GM23338 (cell line): Measurements from ENCODE around the gene WWOX. TPM values are rescaled to one million over a fixed set of nuclear protein-coding genes. Genes with fewer than 3 reads are reported as not detected.

Experiments used
- ATAC-seq: fragments of 200-7000 bp; cut with Tn5 transposase; 3 replicates; pipeline ENCODE4 v1.9.1; 2020
- DNase-seq: peaks from one replicate; pipeline ENCODE4 v3.0.0-alpha.2; 2015; ENCODE audit warnings: low spot score
- H2AFZ ChIP-seq: fragments of 200-600 bp; sonication (generic); 2 replicates; pipeline ENCODE4 v1.8.0; 2016; ENCODE audit warnings: antibody characterized with exemption, mild to moderate bottlenecking, moderate library complexity
- H3F3A ChIP-seq: fragments of 200-600 bp; sonication (generic); replicated peaks from 2 replicates; pipeline ENCODE4 v1.8.0; 2017; ENCODE audit warnings: antibody characterized with exemption, mixed run types, low read depth
- H3K27ac ChIP-seq: fragments of 200-600 bp; sonication (generic); 2 replicates; pipeline ENCODE4 v1.6.1; 2016; ENCODE audit warnings: low read depth
- H3K27me3 ChIP-seq: fragments of 200-600 bp; sonication (generic); 2 replicates; pipeline ENCODE4 v1.8.0; 2016; ENCODE audit warnings: mild to moderate bottlenecking, mixed run types, moderate library complexity; ENCODE audit not compliant: insufficient read depth
- H3K36me3 ChIP-seq: fragments of 200-600 bp; sonication (generic); 2 replicates; pipeline ENCODE4 v1.8.0; 2016; ENCODE audit warnings: mild to moderate bottlenecking; ENCODE audit not compliant: insufficient read depth
- H3K4me1 ChIP-seq: fragments of 200-600 bp; sonication (generic); 2 replicates; pipeline ENCODE4 v1.8.0; 2016; ENCODE audit warnings: mild to moderate bottlenecking, moderate library complexity; ENCODE audit not compliant: insufficient read depth
- H3K4me2 ChIP-seq: fragments of 200-600 bp; sonication (generic); 2 replicates; pipeline ENCODE4 v1.7.1; 2017; ENCODE audit warnings: mixed run types
- H3K4me3 ChIP-seq: fragments of 200-600 bp; sonication (generic); 2 replicates; pipeline ENCODE4 v1.6.1; 2016; ENCODE audit warnings: mixed run types
- H3K79me2 ChIP-seq: fragments of 200-600 bp; sonication (generic); replicated peaks from 2 replicates; pipeline ENCODE4 v1.8.0; 2017; ENCODE audit warnings: mild to moderate bottlenecking; ENCODE audit not compliant: insufficient read depth
- H3K9me2 ChIP-seq: fragments of 200-600 bp; sonication (generic); 2 replicates; pipeline ENCODE4 v1.8.0; 2017; ENCODE audit not compliant: insufficient read depth
- H4K20me1 ChIP-seq: fragments of 200-600 bp; sonication (generic); replicated peaks from 2 replicates; pipeline ENCODE4 v1.8.0; 2017; ENCODE audit warnings: mild to moderate bottlenecking; ENCODE audit not compliant: insufficient read depth
- H3K27ac Mint-ChIP-seq: 2 replicates; pipeline ENCODE4 v1.8.0; 2020; ENCODE audit warnings: inconsistent platforms, mild to moderate bottlenecking, moderate library complexity, mixed read lengths
- H3K27me3 Mint-ChIP-seq: 3 replicates; pipeline ENCODE4 v1.8.0; 2022; ENCODE audit warnings: low read depth, mild to moderate bottlenecking, moderate library complexity, mixed read lengths, inconsistent platforms; ENCODE audit not compliant: insufficient read depth, poor library complexity
- H3K36me3 Mint-ChIP-seq: 3 replicates; pipeline ENCODE4 v1.8.0; 2021; ENCODE audit warnings: low read depth, mild to moderate bottlenecking, inconsistent platforms, moderate library complexity, mixed read lengths
- H3K4me1 Mint-ChIP-seq: 3 replicates; pipeline ENCODE4 v1.8.0; 2020; ENCODE audit warnings: mild to moderate bottlenecking, inconsistent platforms, mixed read lengths
- H3K4me3 Mint-ChIP-seq: 3 replicates; pipeline ENCODE4 v1.8.0; 2021; ENCODE audit warnings: moderate library complexity, mild to moderate bottlenecking, inconsistent platforms, mixed read lengths
- H3K9me3 Mint-ChIP-seq: 3 replicates; pipeline ENCODE4 v1.8.0; 2020; ENCODE audit warnings: moderate library complexity, mild to moderate bottlenecking, inconsistent platforms, mixed read lengths
- CREB1 ChIP-seq: fragments of 250-450 bp; sonication (Bioruptor Pico); IDR thresholded peaks from 2 replicates; pipeline ENCODE4 v1.5.0; 2020; ENCODE audit warnings: low read depth, mild to moderate bottlenecking, moderate library complexity
- EZH2 ChIP-seq: fragments of 200-600 bp; sonication (generic); IDR thresholded peaks from one replicate; pipeline ENCODE4 v1.8.0; 2017; ENCODE audit warnings: antibody characterized with exemption, mild to moderate bottlenecking, low read depth; ENCODE audit not compliant: unreplicated experiment
- EZH2phosphoT487 ChIP-seq: fragments of 200-600 bp; sonication (generic); IDR thresholded peaks from one replicate; pipeline ENCODE4 v1.8.1; 2018; ENCODE audit warnings: antibody characterized with exemption; ENCODE audit not compliant: unreplicated experiment
- JUNB ChIP-seq: IDR thresholded peaks from one replicate; pipeline ENCODE4 v1.6.1; 2016; ENCODE audit warnings: antibody characterized with exemption; ENCODE audit not compliant: unreplicated experiment
- NANOG ChIP-seq: IDR thresholded peaks from 2 replicates; pipeline ENCODE4 v1.6.1; 2016; ENCODE audit warnings: antibody characterized with exemption, borderline replicate concordance
- POLR2AphosphoS5 ChIP-seq: IDR thresholded peaks from 2 replicates; pipeline ENCODE4 v1.6.1; 2016; ENCODE audit warnings: antibody characterized with exemption, low read depth
- STAT1 ChIP-seq: IDR thresholded peaks from one replicate; pipeline ENCODE4 v1.6.1; 2016; ENCODE audit warnings: antibody characterized with exemption; ENCODE audit not compliant: unreplicated experiment
- ZNF114 ChIP-seq: fragments of 250-450 bp; sonication (Bioruptor Pico); IDR thresholded peaks from 2 replicates; pipeline ENCODE4 v1.5.0; 2020; ENCODE audit warnings: mild to moderate bottlenecking, moderate library complexity
- ZNF331 ChIP-seq: fragments of 250-450 bp; sonication (Bioruptor Pico); IDR thresholded peaks from 2 replicates; pipeline ENCODE4 v1.5.0; 2020; ENCODE audit warnings: low read depth, mild to moderate bottlenecking, moderate library complexity
- polyA plus RNA-seq: library from polyadenylated mRNA; unstranded; fragments of >200 nt; fragmentation: Nextera tagmentation; extraction: Ambion mirVana; gene quantifications from 2 replicates; pipeline ENCODE4 v1.2.1, GENCODE V29; 2016
- total RNA-seq: library from RNA; depleted of rRNA; stranded (reverse); fragments of >200 nt; shearing (Covaris generic); gene quantifications from 2 replicates; pipeline ENCODE4 v1.2.3, GENCODE V29; 2014
- TF ChIP-seq, protein P1 (sequence below): IDR thresholded peaks from 2 replicates; pipeline ENCODE4 v1.6.1; 2016; ENCODE audit warnings: antibody characterized with exemption
- TF ChIP-seq, protein P2 (sequence below): fragments of 250-450 bp; sonication (Bioruptor Pico); IDR thresholded peaks from 2 replicates; pipeline ENCODE4 v1.5.0; 2020; ENCODE audit warnings: mild to moderate bottlenecking, moderate library complexity
- TF ChIP-seq, protein P3 (sequence below): IDR thresholded peaks from one replicate; pipeline ENCODE4 v1.6.1; 2018; ENCODE audit warnings: antibody characterized with exemption; ENCODE audit not compliant: unreplicated experiment
- TF ChIP-seq, protein P4 (sequence below), 2 experiments: fragments of 200-600 bp in 1 of 2; sonication (generic) in 1 of 2; conservative IDR thresholded peaks; 2 replicates each; pipeline versions ENCODE4 v1.5.1 to v1.6.1; 2016 to 2017; ENCODE audit warnings: antibody characterized with exemption in 2 of 2, low read depth in 2 of 2, mild to moderate bottlenecking in 2 of 2, moderate library complexity in 1 of 2

The WWOX gene
- total and polyA plus RNA-seq, 2 experiments from 2014 or later, result 10.0 to 19.3 TPM

DNA sequence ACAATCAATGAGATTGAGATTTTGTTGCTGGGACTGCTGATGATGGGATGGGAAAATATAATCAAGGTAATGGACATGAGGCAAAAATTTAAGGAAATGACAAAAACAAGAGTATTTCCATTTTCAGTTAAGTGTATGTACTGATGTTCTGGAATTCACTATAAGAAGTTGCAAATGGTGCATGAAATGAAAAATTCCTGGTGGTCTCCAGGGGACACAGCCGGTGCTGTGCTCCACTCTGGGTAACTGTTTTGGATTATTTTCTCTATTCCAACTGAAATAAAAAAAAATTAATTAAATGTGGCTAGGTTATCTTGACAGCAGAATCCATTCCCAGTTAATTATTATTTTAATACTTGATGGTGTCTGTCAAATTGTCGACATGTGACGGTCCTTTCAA, 305.6 kb downstream of the WWOX start:
- Histone ChIP-seq H4K20me1 (no peaks in the 10 kb centered on the region), H3K9me2 (peaks cover 8% of the 10 kb centered on the region), H3K4me3 (no peak overlapping the region), H3K4me2 (no peak overlapping the region), H3K36me3 (no peaks in the 10 kb centered on the region; the same call in 1 of the 2 replicates), H3K27me3 (no peaks in the 10 kb centered on the region), H3F3A (no peaks in the 10 kb centered on the region), H3K27ac (no peak overlapping the region), H2AFZ (no peak overlapping the region), H3K4me1 (peaks cover 8% of the 10 kb centered on the region), H3K79me2 (no peaks in the 10 kb centered on the region)
- DNase-seq (no peak), ATAC-seq (no peak)
- no peak overlapping the region for H3K4me3 Mint-ChIP-seq
- peaks cover 5% of the 10 kb centered on the region for H3K27me3 Mint-ChIP-seq
- TF ChIP-seq NANOG (no peak), ZNF331 (CRISPR knock-in tag) (no peak), POLR2AphosphoS5 (no peak), JUNB (no peak), ZNF114 (CRISPR knock-in tag) (no peak), STAT1 (no peak), EZH2 (no peak), CREB1 (CRISPR knock-in tag) (no peak), EZH2phosphoT487 (no peak)
- TF ChIP-seq, protein P1, sequence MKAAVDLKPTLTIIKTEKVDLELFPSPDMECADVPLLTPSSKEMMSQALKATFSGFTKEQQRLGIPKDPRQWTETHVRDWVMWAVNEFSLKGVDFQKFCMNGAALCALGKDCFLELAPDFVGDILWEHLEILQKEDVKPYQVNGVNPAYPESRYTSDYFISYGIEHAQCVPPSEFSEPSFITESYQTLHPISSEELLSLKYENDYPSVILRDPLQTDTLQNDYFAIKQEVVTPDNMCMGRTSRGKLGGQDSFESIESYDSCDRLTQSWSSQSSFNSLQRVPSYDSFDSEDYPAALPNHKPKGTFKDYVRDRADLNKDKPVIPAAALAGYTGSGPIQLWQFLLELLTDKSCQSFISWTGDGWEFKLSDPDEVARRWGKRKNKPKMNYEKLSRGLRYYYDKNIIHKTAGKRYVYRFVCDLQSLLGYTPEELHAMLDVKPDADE, result no peak
- TF ChIP-seq, protein P2, sequence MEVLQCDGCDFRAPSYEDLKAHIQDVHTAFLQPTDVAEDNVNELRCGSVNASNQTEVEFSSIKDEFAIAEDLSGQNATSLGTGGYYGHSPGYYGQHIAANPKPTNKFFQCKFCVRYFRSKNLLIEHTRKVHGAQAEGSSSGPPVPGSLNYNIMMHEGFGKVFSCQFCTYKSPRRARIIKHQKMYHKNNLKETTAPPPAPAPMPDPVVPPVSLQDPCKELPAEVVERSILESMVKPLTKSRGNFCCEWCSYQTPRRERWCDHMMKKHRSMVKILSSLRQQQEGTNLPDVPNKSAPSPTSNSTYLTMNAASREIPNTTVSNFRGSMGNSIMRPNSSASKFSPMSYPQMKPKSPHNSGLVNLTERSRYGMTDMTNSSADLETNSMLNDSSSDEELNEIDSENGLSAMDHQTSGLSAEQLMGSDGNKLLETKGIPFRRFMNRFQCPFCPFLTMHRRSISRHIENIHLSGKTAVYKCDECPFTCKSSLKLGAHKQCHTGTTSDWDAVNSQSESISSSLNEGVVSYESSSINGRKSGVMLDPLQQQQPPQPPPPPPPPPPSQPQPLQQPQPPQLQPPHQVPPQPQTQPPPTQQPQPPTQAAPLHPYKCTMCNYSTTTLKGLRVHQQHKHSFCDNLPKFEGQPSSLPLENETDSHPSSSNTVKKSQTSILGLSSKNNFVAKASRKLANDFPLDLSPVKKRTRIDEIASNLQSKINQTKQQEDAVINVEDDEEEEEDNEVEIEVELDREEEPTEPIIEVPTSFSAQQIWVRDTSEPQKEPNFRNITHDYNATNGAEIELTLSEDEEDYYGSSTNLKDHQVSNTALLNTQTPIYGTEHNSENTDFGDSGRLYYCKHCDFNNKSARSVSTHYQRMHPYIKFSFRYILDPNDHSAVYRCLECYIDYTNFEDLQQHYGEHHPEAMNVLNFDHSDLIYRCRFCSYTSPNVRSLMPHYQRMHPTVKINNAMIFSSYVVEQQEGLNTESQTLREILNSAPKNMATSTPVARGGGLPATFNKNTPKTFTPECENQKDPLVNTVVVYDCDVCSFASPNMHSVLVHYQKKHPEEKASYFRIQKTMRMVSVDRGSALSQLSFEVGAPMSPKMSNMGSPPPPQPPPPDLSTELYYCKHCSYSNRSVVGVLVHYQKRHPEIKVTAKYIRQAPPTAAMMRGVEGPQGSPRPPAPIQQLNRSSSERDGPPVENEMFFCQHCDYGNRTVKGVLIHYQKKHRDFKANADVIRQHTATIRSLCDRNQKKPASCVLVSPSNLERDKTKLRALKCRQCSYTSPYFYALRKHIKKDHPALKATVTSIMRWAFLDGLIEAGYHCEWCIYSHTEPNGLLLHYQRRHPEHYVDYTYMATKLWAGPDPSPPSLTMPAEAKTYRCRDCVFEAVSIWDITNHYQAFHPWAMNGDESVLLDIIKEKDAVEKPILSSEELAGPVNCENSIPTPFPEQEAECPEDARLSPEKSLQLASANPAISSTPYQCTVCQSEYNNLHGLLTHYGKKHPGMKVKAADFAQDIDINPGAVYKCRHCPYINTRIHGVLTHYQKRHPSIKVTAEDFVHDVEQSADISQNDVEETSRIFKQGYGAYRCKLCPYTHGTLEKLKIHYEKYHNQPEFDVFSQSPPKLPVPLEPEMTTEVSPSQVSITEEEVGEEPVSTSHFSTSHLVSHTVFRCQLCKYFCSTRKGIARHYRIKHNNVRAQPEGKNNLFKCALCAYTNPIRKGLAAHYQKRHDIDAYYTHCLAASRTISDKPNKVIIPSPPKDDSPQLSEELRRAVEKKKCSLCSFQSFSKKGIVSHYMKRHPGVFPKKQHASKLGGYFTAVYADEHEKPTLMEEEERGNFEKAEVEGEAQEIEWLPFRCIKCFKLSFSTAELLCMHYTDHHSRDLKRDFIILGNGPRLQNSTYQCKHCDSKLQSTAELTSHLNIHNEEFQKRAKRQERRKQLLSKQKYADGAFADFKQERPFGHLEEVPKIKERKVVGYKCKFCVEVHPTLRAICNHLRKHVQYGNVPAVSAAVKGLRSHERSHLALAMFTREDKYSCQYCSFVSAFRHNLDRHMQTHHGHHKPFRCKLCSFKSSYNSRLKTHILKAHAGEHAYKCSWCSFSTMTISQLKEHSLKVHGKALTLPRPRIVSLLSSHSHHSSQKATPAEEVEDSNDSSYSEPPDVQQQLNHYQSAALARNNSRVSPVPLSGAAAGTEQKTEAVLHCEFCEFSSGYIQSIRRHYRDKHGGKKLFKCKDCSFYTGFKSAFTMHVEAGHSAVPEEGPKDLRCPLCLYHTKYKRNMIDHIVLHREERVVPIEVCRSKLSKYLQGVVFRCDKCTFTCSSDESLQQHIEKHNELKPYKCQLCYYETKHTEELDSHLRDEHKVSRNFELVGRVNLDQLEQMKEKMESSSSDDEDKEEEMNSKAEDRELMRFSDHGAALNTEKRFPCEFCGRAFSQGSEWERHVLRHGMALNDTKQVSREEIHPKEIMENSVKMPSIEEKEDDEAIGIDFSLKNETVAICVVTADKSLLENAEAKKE, result no peak
- TF ChIP-seq, protein P3, sequence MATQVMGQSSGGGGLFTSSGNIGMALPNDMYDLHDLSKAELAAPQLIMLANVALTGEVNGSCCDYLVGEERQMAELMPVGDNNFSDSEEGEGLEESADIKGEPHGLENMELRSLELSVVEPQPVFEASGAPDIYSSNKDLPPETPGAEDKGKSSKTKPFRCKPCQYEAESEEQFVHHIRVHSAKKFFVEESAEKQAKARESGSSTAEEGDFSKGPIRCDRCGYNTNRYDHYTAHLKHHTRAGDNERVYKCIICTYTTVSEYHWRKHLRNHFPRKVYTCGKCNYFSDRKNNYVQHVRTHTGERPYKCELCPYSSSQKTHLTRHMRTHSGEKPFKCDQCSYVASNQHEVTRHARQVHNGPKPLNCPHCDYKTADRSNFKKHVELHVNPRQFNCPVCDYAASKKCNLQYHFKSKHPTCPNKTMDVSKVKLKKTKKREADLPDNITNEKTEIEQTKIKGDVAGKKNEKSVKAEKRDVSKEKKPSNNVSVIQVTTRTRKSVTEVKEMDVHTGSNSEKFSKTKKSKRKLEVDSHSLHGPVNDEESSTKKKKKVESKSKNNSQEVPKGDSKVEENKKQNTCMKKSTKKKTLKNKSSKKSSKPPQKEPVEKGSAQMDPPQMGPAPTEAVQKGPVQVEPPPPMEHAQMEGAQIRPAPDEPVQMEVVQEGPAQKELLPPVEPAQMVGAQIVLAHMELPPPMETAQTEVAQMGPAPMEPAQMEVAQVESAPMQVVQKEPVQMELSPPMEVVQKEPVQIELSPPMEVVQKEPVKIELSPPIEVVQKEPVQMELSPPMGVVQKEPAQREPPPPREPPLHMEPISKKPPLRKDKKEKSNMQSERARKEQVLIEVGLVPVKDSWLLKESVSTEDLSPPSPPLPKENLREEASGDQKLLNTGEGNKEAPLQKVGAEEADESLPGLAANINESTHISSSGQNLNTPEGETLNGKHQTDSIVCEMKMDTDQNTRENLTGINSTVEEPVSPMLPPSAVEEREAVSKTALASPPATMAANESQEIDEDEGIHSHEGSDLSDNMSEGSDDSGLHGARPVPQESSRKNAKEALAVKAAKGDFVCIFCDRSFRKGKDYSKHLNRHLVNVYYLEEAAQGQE, result no peak
- TF ChIP-seq, protein P4, sequence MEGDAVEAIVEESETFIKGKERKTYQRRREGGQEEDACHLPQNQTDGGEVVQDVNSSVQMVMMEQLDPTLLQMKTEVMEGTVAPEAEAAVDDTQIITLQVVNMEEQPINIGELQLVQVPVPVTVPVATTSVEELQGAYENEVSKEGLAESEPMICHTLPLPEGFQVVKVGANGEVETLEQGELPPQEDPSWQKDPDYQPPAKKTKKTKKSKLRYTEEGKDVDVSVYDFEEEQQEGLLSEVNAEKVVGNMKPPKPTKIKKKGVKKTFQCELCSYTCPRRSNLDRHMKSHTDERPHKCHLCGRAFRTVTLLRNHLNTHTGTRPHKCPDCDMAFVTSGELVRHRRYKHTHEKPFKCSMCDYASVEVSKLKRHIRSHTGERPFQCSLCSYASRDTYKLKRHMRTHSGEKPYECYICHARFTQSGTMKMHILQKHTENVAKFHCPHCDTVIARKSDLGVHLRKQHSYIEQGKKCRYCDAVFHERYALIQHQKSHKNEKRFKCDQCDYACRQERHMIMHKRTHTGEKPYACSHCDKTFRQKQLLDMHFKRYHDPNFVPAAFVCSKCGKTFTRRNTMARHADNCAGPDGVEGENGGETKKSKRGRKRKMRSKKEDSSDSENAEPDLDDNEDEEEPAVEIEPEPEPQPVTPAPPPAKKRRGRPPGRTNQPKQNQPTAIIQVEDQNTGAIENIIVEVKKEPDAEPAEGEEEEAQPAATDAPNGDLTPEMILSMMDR (conservative IDR thresholded peaks at IDR 0.05; ENCODE audit: low read depth in 2 of 2), result no peak
- peaks cover 25% of the 10 kb centered on the region for H3K36me3 Mint-ChIP-seq
- peaks cover 21% of the 10 kb centered on the region for H3K9me3 Mint-ChIP-seq
- H3K4me1 Mint-ChIP-seq, result peaks cover 6% of the 10 kb centered on the region; the same call in 1 of the 3 replicates
- no peak overlapping the region for H3K27ac Mint-ChIP-seq
